PC-3 (cell line): Measurements from ENCODE around the gene DOK7.

ENCODE experiments used
- EZH2phosphoT487 ChIP-seq: fragments of 300-600 bp; sonication (generic); IDR thresholded peaks from 2 replicates; pipeline ENCODE4 v1.6.1; 2018; ENCODE audit warnings: mild to moderate bottlenecking, antibody characterized with exemption, low read length, borderline replicate concordance
- TF ChIP-seq, protein P1 (sequence below): fragments of 300-600 bp; sonication (generic); conservative IDR thresholded peaks from 2 replicates; pipeline ENCODE4 v1.5.1; 2017; ENCODE audit warnings: antibody characterized with exemption, low read depth, mild to moderate bottlenecking, low read length

DNA sequence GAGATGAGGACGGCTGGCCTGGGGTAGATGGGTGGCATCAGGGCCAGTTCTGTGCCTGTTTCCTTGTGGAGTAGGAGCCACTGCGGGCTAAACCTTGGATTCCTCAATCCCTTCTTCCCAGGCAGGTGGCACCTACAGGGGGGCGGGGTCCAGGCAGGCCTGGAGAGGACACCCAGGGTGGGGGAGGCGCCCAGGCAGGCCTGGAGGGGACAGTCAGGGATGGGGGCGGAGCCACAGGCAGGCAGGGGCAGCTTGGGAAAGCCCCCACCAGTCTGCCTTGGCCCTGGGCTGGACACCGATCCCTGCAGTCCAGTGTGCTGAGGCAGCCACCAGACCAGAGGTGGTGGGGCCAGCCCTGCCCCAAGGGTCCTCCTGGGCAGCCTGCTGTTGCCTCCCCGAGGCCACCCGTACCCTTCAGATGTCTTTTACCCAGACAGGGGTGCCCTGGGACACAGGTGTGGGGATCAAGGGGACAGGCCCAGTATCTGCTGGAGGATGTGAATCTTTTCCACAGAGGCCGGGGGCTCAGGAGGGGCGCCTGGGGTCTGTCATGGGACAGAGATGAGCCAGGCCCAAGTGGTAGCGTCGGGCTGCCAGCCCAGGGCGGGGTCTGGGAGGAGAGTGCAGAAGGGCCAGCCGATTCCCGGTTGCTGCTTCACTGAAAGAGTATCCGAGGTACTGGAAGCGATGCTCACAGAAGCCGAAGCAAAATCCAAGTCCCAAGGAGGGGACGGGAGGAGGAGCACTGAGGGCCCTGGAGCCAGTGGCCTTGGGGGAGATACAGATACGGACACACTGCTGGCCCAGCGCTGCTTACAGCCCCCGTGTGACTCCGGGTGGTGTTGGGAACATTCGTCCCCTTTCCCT, 34.6 kb downstream of the DOK7 start:
- TF ChIP-seq, protein P1, sequence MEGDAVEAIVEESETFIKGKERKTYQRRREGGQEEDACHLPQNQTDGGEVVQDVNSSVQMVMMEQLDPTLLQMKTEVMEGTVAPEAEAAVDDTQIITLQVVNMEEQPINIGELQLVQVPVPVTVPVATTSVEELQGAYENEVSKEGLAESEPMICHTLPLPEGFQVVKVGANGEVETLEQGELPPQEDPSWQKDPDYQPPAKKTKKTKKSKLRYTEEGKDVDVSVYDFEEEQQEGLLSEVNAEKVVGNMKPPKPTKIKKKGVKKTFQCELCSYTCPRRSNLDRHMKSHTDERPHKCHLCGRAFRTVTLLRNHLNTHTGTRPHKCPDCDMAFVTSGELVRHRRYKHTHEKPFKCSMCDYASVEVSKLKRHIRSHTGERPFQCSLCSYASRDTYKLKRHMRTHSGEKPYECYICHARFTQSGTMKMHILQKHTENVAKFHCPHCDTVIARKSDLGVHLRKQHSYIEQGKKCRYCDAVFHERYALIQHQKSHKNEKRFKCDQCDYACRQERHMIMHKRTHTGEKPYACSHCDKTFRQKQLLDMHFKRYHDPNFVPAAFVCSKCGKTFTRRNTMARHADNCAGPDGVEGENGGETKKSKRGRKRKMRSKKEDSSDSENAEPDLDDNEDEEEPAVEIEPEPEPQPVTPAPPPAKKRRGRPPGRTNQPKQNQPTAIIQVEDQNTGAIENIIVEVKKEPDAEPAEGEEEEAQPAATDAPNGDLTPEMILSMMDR = no peak
- no peak for TF ChIP-seq EZH2phosphoT487
